DMS114 treated with DMSO at 0.1 percent for 48 hours (cell line): ENCODE results near the gene SLC44A3.

Experiments used
- DNase-seq: peaks from one replicate; lab custom pipeline; 2025; ENCODE audit not compliant: unreplicated experiment; lab: John Stamatoyannopoulos, UW

SLC44A3 gene

DNA sequence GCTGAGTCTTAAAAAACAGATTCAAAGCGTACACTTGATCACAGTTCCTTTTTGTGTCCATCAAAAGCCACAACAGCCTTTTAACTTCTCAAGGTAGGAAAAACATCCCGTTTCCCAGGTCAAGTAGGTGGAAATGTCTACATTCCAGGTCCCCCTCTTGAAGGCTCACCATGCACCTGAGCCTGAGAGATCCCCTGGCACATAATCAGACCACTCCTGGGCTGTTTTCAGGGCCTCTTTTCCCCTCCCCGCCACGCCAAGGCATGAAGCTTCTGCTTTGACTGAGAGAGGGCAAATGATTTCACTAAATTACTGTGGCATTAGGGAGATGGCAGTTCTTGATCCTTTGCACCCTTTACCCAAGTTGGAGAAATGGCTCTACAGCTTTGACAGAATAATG lies 85.0 kb downstream of the SLC44A3 start:
- no peak for DNase-seq

DNA sequence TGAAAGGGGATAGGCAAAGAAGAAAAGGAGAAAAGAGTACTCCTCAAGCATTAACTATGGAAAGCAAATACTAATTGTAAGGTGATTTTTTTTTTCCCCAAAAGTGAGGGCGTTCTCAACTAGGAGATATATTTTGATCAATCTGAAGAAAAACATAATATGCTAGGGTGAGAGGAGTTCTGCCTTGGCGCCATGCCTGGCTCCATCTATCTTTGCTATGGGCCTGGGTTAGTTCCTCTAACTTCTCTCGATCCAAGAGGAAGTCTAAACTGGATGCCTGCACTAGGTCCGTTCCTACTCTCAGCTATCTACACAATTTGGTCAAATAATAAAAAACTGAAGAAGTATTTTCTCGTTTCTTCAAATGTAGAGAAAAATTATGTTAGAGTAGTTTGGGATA lies 86.2 kb downstream of the SLC44A3 start:
- no peak for DNase-seq

DNA sequence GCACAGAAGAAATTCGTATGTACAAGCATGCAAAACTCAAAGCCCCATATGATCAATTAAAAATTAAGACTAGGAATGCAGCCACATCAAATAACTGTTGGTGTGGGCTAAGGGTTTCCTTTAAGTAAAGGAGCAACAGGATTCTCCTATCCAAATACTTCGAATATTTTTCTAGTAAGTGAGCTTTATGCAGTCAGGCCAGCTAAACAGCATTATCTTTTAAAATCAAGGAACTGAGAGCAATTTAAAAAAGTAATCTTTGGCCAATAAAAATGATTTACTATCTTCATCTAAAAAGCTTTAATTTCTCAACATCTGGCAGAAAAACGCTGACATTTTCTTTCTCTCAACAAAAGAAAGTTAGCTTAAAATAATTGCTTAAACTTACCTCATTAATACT lies 87.0 kb downstream of the SLC44A3 start:
- DNase-seq: no peak

DNA sequence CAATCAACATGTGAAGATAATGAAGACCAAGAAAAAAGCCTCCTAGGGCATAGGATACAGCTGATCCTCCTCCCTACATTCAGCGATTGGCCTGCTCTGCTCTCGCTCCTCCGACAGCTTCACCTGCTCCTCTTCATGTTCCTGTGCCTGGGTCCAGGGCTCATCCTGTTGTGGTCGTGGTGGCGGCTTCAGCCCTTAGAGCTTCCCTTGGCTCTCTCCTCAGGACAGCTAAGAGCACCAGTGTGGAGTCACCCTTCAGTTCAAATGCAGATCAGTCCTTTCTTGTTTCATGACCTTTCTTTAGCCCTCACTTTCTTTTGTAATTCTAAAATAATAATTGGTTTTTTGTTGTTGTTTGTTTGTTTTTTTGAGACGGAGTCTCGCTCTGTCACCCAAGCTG lies 88.0 kb downstream of the SLC44A3 start:
- DNase-seq: no peak

DNA sequence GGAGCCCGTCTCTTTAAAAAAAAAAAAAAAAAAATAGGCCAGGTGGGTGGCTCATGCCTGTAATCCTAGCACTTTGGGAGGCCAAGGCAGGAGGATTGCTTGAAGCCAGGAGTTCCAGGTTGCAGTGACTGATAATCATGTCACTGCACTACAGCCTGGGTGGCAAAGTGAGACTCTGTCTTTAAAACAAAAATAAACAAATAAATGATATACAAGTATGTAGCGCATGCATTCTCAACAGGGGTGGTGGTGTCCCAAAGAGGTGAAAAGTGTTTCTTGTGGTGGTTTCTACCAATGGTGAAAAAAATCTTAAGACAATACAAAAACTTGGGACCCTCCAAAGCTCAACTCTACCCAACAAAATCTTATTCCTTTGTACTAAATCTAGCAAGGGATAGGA lies 88.8 kb downstream of the SLC44A3 start:
- DNase-seq: no peak

DNA sequence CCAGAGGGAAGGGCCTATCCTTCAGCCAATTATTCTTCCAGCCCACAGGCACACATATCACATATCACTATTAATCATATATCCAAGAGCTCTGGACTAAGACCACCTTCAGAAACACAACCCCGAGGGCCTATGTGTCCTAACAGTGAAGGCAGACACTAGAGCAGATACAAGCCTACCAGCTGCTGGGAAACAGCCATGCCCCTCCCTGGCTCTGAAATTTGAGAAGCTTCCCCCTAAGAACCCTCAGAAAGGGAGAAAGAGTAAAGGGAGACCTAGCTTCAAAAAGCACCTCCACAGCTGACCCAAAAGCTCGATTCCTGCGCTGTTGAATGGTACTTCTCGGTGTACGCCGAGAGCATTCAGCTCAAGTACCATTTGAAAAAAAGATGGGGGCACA lies 89.3 kb downstream of the SLC44A3 start:
- no peak for DNase-seq

DNA sequence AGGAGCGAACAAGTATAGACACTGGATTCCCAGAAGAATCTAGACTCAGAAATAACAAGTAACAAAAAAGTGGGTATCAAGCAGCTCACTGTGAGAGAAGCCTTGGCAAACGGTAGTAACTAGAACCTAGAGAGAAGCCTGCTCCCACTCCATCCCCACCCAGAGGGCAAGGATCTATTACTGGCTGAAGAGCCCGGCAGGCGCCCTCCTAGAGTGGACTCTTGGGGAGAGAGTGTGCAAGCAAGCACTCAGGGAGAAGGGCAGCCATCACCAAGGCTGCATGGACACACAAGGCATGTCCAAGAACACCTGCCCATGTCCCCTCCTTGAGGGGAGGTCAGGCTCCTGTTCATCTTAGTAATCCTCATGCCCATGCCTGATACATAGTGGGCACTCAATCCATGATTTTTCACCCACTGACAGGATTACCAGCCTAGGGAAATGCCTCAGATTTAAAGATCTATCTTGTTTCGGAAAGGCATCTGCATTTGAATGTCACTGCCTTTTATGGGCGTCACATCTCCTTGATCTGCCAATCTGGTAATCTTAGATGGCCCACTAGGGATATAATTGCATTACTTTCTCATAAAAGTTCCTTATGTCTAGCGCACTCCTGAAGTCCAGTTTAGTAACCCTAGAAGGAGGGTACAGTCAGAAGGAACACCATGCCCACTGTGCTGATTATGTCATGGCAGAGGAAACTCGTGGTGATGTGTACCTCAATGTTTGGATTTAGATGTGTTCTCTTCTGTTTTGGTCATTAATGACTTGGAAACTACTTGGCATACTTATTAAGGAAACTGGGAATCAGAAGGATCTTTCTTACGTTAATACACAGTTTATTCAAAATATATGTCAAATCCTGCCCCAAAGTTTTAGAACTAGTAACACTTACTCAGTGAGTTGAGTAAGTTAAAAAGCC lies 92.4 kb downstream of the SLC44A3 start:
- no peak for DNase-seq

DNA sequence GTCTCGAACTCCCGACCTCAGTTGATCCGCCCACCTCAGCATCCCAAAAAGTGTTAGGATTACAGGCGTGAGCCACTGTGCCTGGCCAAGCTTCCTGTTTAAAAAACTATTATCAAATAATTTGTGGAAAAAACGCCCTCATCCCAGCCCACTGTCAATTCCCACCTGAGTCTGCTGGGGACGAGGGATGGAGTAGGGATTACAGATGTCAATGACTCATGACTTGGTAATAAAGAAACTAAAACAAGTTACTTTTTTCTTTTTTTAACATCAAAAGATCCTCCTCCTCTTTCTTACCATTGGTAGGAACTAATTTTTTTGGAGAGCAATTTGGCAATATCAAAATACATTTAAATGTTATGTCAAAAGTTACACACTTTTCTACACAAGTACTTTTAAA lies 97.1 kb downstream of the SLC44A3 start:
- DNase-seq: no peak

DNA sequence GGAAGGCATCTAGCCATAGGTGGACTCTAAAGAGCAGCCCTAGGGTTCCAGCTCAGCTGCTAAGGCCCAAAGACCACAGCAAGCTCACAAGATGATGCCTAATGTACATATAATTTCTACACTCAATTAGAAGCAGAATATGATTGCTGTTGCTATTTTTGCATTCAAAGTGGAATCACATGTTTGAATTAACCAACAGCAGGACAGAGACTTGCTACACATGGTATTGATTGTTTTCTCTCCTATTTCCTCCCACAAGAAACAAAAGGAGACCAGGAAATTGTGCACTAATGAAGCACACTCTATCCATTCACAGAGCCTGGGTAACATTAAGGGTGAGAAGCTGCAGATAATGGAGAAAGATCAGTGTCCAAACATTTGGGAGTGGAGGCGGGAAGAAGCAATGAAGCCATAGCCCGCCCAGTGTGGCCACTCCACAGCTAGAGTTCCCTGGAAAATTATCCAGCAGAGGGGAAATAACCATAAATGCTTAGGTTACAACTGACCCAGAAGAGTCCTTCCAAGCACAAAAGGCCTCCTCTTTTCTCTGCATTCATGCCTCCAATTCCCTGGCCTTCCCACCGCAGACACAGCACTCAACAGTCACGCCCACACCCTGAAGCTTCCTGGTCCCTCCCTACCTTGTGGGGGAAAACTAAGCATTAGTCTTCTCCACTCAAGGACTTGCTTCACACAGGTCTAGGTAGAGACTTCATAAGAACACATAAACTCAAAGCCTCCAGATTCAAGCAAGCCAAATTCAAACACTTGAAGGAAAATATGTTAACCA lies 99.3 kb downstream of the SLC44A3 start:
- DNase-seq: no peak

DNA sequence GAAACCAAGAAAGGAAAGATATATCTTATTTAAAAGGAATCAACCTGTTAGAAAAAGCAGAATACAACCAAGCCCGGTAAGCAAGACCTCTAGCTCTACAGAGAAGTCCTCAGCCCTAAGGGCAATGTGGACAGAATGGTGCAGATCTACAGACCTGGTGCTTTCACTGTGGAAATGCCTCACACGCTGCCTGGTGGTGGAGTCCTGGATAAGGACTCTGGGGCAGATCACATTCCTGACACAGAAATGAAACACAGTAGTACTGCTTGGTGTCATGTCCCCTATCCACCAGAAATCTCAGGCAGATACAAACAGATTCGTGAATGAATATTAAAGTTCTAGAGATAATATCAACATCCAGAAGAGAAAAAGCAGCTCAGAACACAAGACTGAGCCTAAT lies 99.9 kb downstream of the SLC44A3 start:
- DNase-seq: no peak

DNA sequence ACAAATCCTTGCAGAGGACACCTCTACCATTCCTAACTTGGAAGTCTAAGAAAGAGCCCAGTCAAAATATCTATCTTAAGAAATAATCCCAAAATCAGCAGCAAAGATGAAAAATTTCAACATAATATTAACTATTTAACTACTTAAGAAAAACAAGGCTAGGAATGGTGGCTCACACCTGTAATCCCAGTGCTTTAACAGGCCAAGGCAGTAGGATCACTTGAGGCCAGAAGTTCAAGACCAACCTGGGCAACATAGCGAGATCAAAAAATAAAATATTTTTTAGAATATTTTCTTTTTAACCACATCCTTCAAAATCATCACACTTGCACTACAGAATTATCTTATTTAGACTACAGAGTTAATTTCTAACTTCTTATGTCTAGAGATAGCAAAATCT lies 101.8 kb downstream of the SLC44A3 start:
- no peak for DNase-seq

DNA sequence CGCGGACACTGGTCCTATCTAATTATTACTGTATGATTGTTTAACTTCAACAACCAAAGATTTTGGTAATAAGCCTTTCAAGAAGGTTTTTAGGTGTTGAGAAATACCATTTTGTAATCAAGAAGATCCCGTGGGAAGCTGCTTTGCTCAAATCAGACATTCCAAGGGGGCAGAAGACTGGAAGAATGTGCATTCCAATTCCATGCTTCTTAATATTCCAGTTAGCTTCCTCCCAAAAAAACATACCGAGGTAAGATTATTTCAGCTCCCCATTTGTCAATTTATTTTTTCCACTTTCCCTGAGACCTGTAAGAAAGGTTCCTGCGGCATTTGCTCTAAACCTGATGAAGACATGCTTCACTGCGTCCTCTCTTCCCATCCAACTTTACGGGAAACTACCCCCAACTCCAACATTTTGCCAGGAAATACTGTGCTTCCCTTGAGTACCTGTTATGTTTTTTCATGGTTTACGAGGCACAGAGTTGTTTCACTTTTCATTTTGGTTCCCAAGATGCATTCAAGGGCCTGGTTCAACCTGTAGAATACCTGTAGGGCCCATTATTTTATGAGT lies 102.7 kb downstream of the SLC44A3 start:
- DNase-seq: no peak

DNA sequence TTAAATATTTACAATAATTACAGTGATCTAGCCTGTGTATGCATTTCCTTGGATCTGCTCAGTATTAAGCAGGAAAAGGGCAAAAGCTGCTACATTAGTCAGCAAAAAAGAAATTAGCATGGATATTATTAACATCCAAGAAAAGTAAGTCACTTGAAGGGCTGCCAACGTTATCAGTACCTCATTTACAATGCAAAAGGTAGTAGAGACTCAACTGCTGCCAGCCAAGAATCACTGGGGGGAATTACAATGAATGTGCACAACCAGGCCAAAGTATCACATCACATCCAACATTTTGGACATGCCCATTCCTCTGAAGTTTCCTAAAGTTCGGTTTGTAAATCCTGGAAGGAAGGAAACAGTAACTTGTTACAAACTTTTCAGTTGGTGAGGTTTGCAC lies 104.8 kb downstream of the SLC44A3 start:
- DNase-seq: no peak

DNA sequence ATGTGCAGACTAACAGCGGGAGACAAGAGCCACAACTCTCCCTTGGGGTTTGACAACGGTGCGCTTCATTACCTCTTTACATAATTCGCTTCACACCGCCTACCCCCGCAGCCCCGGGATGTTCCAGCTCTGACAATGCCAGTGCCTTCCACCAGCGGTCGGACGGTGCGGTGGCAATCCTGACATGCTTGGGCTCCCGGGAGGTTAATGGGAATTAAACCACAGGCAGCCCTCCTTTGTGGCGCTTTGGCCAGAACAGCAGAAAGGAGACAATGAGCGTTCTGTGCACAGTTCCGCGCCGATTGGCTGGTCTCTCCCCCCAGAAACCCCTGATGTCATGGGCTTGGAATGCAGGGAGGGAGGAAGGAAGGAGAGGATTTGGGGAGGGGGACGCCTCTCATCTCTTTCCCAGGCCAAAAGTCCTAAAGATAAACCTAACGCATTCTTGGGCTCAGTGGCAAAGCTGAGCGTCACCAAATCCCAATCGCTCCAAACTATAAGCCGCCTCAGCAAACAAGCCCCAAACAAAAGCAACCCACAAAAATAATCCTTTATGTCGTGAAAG lies 105.5 kb downstream of the SLC44A3 start:
- DNase-seq: peak; percentile 48

DNA sequence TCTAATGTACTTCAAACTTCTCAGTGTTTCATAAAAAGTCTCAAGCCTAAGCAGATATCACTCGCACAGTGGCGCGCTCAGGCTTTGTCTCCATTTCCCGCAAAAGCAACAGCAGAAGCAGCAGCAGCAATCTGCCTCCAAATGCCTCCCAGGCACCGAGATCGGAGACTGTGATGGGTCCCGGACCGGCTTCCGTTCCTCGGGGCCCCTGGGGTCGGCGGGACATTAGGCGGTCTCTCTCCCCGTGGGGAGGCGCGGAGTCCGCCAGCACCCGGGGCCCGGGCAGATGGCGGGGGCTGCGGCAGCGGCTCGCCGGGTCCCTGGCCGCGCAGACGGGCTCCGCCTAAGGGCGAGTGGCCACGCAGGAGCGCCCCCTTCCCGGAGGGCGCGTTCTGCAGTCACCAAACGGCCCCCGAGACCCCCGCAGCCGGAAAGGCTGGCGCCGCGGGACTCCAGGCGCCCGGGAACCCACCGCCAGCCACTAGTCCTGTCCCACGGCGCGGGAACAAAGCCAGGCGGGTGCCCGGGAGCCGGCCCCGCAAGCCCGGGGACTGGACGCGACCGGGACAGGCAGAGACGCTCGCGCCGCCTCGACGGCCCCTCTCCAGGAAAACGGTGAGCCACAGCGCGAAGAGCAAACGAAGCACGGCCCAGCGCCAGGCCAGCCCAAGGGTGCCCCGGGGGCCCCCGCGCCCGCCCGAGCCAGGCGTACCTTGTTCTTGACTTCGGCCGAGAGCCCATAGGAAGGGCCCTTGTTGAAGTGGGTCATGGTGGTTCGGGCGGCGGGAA lies 106.2 kb downstream of the SLC44A3 start:
- no peak for DNase-seq

DNA sequence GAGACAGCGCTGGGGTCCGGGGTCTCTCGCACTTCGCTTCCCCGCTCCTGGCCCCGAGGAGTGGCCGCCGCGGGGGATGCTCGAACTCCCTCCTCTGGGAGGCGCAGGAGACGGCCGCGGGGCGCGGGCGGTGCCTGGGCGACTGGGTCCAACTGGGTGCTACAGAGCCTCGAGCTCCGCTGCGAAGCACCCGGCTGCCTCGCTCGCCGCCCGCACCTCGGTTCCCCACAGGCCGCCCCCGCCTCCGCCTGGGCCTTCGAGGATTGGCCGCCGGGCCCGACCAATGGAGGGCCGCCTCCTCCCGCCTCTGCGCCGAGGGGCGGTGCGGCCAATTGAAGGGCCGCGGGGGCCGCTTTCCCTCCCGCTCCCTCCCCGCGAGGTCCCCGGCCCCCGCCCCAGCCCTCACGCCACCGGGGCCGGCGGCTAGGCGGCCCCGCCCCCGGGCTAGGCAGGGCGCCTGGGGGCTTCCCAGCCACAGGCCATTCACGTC lies 106.8 kb downstream of the SLC44A3 start, which contains the start of gene CNN3:
Gene CNN3 (minus strand): TSS at position 196 of the 490 bp plus-strand sequence. CDS start 216 bp downstream, outside the sequence.
- peak; percentile 67 for DNase-seq

DNA sequence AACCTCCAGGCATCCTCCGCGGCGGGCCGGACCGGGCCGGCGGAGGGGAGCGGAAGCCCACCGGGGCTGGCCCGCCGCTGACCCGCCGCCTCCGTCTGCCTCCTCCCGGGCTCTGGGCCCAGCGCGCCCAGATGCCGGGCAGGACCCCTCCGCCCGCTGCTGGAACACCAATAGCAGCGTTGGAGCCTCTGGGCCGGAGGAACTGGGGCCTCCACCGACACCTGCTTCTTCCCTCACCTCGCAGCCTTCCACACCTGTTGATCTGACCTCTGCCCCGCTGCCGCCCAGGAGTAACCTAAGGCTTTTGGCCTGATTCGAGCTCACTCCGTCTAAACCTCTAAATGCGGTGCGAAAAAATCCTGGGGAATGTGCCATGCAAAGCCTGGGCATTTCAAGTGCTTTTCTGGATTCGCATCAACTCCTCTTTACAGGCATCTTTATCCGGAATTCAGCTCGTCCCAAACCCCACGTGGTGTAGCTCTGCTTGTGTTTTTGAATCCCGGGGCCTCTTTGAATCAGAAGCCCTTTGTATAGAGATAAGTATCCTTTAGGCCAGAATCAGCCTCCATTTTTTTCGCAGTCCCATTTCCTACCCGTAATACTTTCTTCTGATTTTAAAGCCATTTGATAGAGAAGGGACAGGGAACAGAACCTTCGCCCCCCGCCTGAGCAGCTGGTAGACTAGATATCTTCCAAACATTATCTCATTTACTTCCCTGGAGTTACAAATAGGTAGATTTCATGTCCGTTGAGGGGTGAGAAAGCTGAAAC lies 107.4 kb downstream of the SLC44A3 start:
- no peak for DNase-seq

DNA sequence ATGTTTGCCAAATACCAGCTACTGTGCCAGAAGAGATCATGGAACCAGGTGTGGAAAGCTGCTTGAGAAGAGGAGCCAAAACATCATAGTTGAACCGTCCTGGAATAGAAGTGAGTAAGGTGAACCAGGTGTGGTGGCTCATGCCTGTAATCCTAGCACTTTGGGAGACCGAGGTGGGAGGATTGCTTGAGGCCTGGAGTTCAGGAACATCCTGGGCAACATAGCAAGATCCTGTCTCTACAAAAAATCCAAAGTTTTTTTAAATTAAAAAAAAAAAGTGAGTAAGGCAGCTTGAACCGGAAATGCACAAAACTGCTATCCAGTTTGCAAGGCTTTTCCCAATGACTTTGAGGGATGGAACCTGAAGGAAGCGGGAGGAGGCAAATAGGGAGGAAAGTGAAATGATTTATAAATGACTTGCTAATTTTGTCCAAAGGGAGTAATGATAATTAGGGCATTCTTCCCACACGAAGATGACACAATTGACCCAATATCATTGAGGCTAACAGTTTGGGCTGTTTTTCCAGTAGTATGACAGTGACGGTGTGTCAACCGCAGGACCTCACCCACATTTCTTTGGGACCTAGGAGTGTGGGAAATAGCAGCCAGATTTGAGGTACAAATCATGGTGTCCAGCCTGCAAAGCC lies 108.3 kb downstream of the SLC44A3 start:
- DNase-seq: no peak
